HG03460 (cell line): ENCODE data around the gene TSPOAP1.
A peak's percentile ranks its signal among the peaks of the same experiment; 100 is the strongest.

Experiments used
- ATAC-seq: cut with Tn5 transposase; IDR thresholded peaks from one replicate; pipeline ENCODE4 v1.9.1; 2021; ENCODE audit not compliant: unreplicated experiment

Gene TSPOAP1

DNA sequence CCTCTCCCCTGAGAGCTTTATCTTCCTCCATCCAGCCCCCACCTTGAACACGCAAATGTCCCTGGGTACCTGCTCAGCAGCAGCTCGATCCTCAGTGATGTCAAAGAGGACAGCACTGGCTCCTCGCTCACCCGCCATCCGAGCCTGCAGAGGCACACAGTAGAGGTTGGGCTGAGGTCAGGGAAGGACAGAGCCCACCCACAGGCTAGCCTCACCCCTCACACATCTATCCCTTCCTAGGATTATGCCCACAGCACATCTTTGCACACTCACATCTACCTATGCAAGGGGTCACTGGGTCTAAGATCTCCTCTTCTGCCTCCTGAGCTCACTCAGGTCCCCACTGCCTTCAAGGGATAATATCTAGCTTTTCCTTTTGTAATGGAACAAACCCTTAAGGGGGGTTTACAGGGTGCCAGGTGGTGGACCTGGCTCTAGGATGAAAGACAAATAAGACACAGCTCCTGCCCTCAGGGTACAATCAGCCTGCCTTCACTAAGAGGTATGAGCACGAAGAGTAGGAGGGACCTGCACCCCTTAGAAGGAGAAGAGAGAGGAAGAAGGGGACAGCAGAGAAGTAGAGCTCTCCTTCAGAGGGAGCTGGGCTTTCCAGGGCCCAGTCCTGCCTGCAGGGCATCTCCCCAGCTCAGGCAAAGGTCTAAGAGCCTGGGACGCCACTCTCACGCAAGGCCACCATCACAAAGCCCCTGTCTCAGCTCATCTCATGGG is 35.0 kb upstream of the TSPOAP1 start:
- ATAC-seq = no peak

DNA sequence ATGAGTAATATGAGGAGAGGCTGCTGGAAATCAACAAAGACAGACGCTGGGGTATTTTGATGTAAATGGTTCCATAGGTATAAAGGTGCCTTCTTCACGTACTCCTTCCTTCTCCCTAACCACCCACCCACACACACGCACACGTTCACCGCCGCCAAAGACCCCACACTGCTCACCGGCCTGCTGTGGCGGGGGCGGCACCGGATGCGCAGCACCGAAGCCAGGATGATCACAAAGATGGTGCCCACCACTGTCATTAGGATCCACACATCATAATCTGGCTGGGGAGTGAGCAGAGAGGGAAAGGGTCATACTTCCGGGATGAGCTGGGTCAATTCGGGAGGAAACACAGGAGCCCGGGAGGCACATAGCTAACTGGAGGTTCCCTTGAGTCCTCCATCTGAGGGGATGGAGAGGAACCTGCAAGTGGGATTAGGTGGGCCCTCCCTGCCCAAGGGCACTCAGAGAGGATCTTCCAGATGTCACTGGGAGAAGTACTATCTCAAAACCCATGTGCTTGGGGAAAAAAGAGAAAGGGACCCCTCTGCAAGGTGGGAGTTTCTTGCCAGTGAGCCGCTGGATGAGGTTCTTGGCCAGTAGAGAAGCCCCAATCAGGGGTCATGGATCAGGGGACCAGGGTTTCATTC is 33.9 kb upstream of the TSPOAP1 start:
- ATAC-seq = no peak

DNA sequence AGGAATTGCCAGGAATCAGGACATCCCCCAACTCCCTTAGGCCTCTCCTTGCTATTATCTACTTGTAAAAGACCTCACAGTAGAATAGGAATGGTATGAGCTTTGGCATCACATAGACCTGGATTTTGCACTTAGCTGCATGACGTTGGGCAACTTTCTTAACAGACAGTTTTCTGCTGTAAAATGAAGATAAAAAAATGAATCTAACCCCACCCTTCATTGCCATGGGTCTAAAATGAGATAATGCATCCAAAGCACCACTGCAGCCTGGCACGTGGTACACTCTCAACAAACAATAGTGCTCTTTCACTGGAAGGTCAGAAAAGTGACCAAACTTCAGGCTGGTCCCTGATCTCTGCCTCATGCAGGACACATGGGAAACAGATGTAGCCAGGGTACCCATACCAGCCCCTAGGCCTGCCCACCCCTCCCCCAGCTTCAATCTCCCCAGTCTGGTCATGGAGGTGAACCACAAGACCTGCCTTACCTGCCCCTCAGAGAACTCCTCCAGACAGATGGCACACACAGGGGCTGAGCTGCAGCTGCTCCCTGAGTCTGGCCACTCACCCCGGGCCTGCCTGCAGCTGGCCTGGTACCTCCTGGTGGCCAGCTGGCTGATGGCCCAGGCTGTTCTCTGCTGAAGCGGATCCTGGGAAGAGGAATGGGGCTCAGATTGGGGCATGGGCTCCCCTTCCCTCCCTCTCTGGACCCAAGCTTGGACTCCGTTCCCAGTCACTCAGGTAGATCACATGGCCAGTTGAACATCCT is 31.9 kb upstream of the TSPOAP1 start:
- no peak for ATAC-seq

DNA sequence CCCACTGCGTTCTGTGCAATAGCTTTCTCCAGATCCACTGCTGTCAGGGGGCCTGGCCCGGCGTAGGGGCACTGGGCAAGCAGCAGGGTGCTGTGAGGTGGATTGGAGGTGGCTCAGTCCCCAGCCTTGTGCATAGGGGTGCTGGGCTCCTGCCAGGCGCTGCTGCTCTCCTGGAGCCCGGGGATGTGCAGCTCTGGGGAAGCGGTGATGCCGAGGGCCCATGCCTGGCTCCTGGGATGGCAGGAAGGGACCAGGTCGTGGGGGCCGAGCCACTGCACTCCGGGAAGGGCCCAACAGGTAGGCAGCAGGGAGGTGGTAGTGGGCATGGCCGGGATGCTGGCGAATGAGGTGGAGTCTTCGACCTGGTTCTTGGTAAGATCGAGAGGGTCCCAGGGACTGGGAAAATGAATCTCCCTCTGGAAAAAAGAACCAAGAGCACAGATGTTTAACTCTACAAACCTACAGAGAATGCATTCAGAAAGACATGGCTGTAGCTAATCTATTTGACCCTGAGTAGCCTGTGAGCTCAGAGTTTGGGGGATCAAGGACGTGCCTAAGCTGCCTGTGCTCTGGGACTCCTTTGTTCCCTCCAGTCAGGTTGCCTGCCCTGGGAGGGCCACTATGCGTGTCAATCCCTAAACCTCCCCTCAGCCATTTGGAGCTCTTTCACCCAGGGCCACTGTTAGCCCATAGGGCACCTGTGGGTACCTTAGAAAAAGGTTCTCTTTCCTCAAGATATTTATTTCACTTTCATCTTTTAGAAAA is 30.0 kb upstream of the TSPOAP1 start:
- no peak for ATAC-seq

DNA sequence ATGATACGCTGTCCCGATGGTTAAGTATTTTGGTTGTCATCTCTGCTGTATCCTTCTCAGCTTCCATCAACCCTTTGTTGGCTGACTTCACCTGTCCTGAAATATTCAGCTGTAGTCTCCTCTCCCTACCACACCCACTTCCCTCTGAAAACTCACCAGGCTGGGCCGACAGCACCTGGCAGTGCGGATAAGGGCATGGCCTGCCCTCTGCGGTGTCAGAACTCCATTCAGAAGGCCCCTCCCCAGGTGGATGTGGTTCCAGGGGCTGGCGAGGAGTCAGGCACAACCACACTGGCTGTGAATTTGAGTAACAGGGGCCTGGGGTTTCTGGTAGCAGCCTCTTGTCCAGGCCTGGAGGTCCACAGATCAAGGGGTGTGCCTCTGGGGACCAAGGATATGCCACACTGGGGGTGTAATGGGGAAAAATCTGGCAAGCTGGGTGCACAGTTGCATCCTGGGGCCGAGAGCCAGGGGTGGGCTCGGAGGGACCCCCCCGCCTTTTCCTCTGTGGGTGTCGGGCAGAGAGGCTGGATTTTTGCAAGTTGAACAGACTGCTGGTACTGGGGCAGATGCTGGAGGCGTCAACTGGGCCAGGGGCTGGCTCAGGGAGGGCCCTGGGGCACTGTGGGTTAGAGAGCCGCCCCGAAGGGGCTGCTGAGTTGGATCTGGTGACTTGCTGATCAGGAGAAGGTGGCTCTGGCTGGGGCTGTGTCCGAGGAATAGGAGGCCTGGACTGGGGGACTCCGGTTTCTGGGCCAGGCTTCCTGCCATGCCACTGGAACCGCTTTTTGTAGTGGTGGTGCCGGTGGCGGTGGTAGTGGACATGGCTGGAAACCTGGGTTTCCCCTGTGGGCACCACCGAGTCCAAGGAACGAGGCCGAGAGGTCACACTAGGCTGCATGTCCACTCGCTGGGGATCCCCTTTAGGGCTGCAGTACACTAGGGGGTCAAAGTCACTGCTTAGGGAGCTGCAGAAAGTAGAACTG is 29.0 kb upstream of the TSPOAP1 start:
- ATAC-seq = no peak

DNA sequence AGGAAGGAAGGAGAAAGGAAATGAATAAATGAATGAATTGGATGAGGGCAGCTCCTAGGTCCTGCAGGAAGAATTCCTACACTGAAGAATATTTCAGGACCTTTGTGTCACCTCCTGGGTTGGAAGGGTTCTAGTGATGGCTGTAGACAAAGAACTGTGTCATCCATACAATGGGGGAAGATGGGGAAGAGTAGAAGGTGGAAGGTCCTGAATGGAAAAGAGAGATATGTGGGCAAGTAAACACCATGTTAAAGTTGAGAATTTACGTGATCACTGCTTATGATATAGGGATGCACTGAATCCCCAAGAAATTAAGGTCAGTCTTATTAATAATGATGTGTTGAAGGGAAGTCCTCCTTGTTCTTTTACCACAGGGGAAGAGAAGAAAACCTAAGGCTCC is 27.6 kb upstream of the TSPOAP1 start:
- ATAC-seq = no peak

DNA sequence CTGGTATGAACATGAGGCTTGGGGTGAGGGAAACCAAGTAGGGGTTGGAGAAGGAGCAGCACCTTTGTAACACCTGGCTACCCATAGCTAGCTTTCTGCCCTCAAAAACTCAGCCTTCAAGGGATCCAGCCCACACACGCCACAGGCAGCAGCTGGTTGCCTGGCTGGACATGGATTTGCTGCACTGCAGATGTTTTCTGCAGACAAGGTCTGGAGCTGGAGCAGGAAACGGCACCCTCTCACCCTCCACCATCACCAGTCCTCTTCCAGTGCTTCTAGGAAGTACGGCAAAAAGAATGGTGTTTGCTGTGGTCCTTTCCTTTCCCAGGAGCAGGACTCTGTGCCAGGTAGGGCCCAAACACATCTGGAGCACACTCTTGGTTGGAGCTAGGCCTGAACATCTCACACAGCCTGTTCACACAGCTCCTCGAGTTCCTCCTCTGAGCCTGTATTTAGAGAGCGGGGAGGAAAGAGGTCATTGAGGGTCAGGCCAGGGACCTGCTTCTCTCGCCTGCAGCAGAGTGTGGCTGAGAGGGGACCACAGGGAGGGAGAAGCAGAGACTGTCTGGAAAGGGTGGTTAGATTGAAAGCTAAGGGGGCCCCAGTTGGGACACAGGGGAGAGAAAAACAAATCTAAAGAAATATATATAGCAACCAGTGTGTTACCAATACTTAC is 26.1 kb upstream of the TSPOAP1 start:
- no peak for ATAC-seq

DNA sequence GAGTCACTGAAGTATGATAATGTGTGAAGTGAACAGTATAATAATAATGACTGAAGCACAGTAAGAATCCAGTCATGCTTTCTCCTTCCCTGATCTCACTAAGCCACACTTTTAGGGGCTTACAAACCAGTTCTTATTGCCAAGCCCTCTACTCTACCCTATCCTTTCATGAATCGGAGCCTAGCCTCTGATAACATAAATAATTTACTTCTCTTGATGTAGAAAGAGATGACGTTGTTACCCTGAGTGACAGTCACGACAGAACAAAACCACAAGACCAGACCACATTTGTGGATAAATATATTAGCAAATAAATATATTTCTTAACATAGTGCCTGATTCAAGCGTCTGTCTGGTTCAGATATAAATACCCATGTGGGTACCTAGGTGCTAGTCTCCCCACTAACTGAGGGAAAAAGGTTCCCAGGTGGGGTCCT is 24.8 kb upstream of the TSPOAP1 start:
- no peak for ATAC-seq

DNA sequence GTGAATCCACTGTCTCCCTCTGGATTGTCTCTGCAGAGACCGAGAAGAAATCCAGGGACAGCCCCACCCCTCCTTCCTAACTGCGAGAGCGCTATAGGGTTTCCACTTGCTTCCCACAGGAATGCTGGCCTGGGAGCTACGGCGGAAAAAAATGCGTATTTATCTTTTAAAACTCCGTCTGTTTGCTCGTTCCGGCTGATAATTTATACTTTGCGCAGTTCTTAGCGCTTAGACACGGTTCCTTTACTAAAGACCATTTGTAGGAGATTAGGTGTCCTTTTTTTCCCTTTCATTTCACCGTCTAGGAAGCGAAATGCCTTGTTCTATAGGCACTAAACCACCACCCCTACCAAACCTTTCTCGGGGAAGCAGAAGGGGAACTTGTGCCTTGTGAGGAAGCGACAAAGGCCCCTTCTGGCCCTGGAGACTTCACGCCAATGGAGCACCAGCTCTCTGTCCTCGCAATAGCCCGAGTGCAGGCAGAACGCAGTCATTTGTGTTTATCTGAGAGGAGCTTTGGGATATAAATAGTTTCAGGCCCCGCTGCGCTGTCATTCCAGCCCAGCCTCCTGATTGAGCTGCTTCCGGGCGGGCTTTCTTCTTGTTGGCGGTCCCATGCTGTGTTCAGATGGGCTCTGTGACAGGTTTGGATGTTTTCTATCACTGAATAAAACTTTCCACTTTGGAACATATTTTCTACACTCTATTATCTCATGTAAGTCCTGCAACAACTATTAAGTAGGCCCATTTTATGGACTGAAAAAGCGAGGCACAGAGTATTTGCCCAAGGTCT is 24.2 kb upstream of the TSPOAP1 start:
- no peak for ATAC-seq

DNA sequence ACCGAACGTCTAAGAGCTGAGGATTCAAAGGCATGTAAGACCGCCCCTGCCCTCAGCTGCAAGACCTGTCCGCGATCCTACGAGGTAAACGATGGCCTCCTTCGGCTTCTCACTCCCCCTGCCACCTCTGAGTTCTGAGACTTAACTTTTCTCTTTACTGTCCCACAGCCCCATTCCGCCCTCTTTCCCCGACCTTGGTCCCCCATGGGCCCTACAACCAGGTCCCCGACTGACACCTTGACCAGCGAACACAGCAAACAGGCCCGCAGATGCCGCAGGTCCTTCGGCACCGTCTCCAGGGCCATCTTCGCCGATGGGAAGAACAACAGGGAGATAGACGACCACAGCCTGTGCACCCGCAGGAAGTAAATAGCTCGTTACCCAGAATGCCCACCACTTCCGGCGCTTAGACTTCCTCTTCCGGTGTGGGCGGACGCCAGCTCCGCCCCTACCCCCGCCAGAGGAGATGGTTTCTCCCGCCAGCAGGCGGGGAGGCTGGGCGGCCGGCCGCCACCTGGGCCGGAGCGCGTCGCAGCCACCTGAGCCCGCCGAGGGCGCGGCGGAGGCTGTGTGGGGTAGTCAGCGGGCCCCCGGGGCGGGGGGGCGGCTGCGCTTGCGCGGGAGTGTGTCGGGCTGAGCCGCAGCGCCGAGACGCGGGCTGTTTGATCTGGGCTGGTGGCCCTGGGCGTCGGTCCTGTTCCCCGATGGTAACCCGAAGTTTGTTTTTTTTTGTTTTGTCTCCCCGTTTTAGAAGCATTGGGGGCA is 23.4 kb upstream of the TSPOAP1 start, which contains the start of gene SUPT4H1:
TSS of gene SUPT4H1 (minus strand) at position 371 of the 765 bp plus-strand sequence. CDS start at position 305, 66 bp downstream.
- ATAC-seq = peak; percentile 86

DNA sequence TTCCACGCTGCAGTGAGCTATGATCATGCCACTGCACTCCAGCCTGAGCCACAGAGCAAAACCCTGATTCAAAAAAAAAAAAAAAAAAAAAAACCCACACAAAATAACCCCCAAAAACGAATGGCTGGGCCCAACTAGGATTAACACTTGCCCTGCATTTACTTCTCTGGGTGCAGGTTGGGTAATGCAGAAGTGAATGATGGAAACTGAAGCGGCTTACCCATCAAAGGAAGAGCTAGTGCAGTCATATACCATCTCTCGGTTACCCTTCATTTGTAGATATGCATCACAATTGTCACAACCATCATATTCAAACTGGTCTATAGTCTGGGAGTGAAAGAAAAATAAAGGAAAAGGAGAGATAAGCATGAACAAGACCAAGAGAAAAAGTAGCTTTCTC is 22.6 kb upstream of the TSPOAP1 start:
- ATAC-seq = no peak

DNA sequence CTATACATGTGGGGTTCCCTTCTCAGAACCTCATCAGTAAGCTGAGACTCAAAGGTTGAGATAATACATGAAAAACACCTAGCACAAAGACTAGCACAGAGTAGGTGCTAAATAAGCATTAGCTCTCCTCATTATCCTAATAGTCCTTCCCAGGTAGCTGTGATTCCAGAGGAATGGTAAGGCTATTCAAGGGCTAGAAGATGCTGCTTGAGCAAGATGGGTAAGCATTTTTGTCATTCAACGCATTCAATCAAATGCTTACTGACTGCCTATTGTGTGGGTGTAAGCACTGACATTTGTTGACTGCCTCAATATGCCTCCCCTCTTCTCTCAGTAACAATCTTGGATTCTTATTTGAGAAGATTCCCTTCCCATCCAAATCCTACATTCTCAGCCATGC is 19.4 kb upstream of the TSPOAP1 start:
- ATAC-seq = no peak

DNA sequence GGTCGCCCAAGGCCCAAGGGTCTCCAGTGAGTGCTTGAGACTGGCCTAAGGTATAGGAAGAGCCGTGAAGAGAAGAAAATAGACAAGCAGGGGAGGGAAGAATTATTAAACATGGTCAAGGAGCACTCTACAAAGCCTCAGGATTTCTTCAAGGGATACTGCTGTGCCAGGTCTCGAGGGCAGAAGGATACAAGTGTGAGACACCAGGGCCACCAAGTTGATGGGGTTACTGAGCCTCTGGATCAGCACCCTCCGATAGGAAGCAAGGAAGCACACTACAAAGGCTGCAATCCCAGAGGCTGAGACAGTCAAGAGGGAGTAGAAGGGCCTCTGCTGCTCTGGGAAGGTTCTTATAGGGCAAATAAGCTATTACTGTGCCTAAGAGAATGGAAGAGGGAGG is 16.9 kb upstream of the TSPOAP1 start:
- no peak for ATAC-seq

DNA sequence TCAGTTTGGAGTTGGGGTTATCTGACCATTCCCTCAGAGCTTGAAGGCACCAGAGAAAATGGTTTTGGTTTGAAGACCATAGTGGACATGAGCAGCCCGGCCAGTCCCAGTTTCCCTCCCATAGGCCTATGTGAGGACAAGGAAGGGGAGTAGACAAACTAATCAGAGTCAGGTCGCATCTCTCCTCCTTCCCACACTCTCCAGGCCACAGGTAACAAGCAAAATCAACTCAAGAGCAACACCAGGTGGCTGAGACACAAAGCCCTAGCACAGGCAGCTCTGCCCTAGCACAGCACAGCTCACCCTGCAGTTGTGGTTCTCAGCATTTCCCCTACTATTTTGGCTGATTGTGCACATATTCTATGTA is 16.2 kb upstream of the TSPOAP1 start:
- peak; percentile 55 for ATAC-seq

DNA sequence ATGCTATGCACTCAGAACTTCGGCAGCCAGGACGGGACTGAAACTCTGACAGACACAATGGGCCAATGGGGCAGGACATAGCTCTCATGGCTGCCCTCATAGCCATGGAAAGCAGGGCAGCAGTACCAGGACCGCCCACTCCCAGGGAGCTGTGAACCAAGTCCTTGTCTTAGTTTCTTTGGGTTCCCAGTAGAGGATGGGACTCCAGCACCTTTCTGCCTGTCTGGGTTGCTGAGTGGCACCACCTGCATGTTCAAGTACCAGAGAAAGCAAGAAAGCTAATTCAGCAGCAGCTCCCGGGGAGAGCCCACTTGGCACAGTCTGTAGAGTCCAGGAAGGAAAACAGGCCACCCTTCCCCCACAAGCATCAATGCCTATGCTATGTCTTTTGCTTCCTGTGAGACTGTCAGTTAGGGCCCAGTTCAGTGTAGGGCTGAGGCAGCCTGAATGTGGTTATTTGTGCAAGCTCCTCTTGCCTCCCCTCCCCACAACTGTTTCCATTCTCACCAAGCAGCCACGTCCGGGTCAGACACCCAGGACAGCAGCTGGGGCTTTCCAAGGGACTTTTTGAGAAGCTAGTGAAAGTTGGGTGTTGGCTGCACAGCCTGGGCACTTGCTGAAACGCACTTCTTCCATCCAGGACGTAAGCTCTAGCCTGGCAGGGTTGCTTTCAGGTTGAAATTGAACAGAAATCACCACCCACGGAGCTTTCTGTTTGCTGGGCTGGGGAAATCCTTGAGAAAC is 15.6 kb upstream of the TSPOAP1 start:
- ATAC-seq = peak; percentile 78

DNA sequence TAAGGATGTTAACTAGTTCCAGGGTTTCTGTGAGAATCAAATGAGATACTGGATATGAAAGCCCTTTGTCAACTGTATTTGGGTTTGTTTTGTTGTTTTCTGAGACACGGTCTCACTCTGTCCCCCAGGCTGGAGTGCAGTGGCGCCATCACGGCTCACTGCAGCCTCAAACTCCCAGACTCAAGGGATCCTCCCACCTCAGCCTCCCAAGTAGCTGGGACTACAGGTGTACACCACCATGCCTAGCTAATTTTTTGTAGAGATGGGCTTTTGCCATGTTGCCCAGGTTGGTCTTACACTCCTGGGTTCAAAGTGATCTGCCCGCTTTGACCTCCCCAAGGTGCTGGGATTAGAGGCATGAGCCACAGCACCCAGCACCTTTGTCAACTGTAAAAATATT is 14.5 kb upstream of the TSPOAP1 start:
- no peak for ATAC-seq

DNA sequence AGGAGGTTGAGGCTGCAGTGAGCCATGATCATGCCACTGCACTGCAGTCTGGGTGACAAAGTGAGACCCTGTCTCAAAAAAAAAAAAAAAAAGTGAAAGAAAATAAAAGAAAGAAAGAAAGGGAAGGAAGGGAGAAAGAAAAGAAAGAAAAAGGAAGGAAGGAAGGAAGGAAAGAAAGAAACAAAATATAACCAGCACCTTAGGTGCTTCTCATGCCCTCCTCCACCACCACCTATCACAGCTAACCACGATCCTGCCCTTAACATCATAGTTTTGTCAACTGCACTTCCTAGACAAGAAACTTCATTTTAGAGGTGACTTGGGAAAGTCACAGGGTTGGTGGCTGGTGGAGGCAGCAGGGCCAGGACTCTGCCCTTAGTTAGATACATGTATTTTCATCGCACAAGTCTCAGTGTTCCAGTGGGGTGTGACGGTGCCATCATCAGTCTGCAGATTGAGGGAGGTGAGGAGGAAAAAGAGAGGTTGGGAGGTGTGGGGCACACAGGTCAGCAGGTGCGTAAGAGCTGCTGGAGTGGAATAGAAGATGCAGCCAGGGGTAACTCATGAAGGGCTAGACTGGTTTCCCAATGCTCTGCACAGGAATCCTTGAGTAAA is 13.4 kb upstream of the TSPOAP1 start:
- no peak for ATAC-seq
